ENCODE measurements around the gene HNF4A.

HNF4A gene

GRCh38 chr20:44392776-44393607, 37.5 kb downstream of the HNF4A start:
- no peak for DNase-seq

- no peak for DNase-seq
Observed at GRCh38 chr20:44393608-44394451, 38.3 kb downstream of the HNF4A start.

GRCh38 chr20:44394452-44394701, 38.9 kb downstream of the HNF4A start:
- DNase-seq = no peak

- DNase-seq = no peak
Observed at GRCh38 chr20:44394702-44395460, 39.4 kb downstream of the HNF4A start.

- no peak for DNase-seq
Observed at GRCh38 chr20:44395461-44396340, 40.2 kb downstream of the HNF4A start.

- DNase-seq = no peak
Observed at GRCh38 chr20:44396369-44397130, 41.1 kb downstream of the HNF4A start.

- no peak for DNase-seq
Observed at GRCh38 chr20:44398335-44398734, 42.8 kb downstream of the HNF4A start.

- no peak for DNase-seq
Observed at GRCh38 chr20:44399446-44399845, 43.9 kb downstream of the HNF4A start.

- DNase-seq = no peak
Observed at GRCh38 chr20:44400671-44400969, 45.1 kb downstream of the HNF4A start.

- DNase-seq = no peak
Observed at GRCh38 chr20:44400970-44401769, 45.7 kb downstream of the HNF4A start.

- DNase-seq = no peak
Observed at GRCh38 chr20:44401770-44402390, 46.4 kb downstream of the HNF4A start.

GRCh38 chr20:44402391-44403193, 47.1 kb downstream of the HNF4A start:
- DNase-seq = no peak

GRCh38 chr20:44403194-44404112, 48.0 kb downstream of the HNF4A start:
- no peak for DNase-seq

- DNase-seq = no peak
Observed at GRCh38 chr20:44404204-44405181, 49.0 kb downstream of the HNF4A start.

GRCh38 chr20:44405257-44405656, 49.8 kb downstream of the HNF4A start:
- no peak for DNase-seq

- no peak for DNase-seq
Observed at GRCh38 chr20:44405785-44406571, 50.5 kb downstream of the HNF4A start.

Measured in NCI-H2227 treated with DMSO at 0.1 percent for 48 hours (cell line).